Rectal smooth muscle tissue (tissue), 1 donor: ENCODE data around the gene VAV3.

Experiments used
- H3K27ac ChIP-seq: one replicate; pipeline ENCODE4 v1.7.0; 2013; ENCODE audit warnings: low read depth, low read length, inconsistent platforms
- H3K27me3 ChIP-seq: one replicate; pipeline ENCODE4 v1.7.0; 2013; ENCODE audit warnings: low read length; ENCODE audit not compliant: control insufficient read depth, insufficient read depth
- H3K36me3 ChIP-seq: one replicate; pipeline ENCODE4 v1.7.0; 2013; ENCODE audit warnings: low read length; ENCODE audit not compliant: control insufficient read depth, insufficient read depth
- H3K4me1 ChIP-seq: one replicate; pipeline ENCODE4 v1.7.0; 2013; ENCODE audit warnings: low read length; ENCODE audit not compliant: control insufficient read depth, insufficient read depth
- H3K4me3 ChIP-seq: one replicate; pipeline ENCODE4 v1.7.0; 2013; ENCODE audit warnings: low read length
- H3K9ac ChIP-seq: one replicate; pipeline ENCODE4 v1.7.0; 2013; ENCODE audit warnings: low read length

The VAV3 gene

DNA sequence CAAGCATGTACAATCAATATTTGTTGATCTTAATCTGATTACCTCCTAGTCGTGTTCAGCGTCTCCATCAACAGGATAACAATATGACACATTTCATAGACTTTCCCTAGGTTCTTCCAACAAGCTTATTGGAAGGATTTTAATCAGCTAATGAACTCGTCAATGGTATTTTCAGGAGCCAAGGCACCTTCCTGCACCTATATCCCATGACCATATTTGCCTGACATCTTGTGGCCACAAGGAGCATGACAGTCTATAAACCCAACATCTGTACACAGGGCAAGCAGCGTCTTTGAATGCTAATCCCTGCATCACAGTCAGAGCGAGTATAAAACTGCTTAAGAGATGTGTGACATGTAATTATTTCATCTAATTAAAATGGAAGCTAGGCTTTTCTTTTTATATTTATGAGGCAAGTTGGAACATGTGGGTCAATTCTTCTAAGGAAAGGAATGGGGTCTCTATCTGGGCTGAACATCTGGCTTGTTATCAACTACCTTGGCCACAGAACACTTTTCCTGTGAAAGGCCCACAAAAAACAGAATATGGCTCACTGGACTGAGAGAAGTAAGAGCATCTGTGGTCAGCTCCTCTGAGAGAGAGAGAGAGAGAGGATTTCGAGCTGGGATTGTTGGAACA is 435.4 kb downstream of the VAV3 start:
- H3K27me3 ChIP-seq: peaks cover 2% of the 10 kb centered on the region
- H3K4me1 ChIP-seq: no peaks in the 10 kb centered on the region
- peak overlapping the region; percentile 3 for H3K27ac ChIP-seq
- H3K4me3 ChIP-seq: no peak overlapping the region
- no peak overlapping the region for H3K9ac ChIP-seq
- H3K36me3 ChIP-seq: no peaks in the 10 kb centered on the region

DNA sequence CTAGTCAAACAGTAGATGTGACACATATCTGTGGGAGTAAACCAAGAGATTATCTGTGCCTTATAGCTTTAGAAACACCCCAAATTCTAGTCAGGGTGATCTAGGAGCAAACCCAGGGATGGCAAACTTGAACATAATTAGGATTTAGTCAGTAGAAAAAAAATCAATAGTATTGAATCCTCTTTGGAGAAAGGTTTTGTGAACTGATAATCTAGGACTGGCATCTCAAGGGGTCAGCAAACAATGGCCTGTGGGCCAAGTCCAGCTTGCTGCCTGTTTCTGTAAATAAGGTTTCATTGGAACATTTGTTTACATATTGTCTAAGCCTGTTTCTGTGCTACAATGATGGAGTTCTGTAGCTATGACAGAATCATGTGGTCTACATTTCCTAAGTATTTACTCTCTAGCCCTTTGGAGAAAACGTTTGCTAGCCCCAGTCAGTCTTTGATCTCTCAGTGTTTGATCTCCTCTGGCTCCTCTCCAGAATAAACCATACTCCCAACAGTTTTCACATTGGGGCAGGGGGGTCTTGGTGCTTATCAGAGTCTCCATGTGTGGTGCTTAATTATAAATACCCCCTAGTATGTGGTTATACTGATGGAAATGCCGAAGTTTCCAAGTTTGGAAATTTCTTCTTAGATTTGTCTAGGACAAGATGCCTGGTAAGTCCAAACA is 438.3 kb downstream of the VAV3 start:
- peaks cover 2% of the 10 kb centered on the region for H3K27me3 ChIP-seq
- no peak overlapping the region for H3K4me3 ChIP-seq
- no peak overlapping the region for H3K27ac ChIP-seq
- H3K9ac ChIP-seq: no peak overlapping the region
- no peaks in the 10 kb centered on the region for H3K4me1 ChIP-seq
- H3K36me3 ChIP-seq: no peaks in the 10 kb centered on the region

DNA sequence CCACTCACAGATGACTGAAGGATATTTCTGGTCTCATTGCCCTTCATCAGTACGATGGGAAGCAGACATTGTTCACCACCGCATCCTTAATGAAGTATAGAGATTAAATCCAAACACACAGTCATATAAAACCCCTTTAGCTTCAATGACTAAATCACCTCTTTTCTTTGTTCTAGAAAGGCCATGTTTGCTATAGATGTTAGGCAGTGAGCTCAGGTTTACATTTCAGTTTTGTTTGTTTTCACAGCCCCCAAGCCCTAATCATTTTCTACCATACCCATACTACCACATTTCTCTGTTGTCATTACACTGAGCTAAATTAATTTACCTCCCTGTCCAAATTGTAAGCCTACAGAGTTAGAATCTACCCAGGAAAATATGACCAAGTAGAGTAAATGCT is 439.0 kb downstream of the VAV3 start:
- Histone ChIP-seq H3K4me1 (no peaks in the 10 kb centered on the region), H3K4me3 (no peak overlapping the region), H3K36me3 (no peaks in the 10 kb centered on the region), H3K27ac (no peak overlapping the region), H3K9ac (no peak overlapping the region), H3K27me3 (no peaks in the 10 kb centered on the region)

DNA sequence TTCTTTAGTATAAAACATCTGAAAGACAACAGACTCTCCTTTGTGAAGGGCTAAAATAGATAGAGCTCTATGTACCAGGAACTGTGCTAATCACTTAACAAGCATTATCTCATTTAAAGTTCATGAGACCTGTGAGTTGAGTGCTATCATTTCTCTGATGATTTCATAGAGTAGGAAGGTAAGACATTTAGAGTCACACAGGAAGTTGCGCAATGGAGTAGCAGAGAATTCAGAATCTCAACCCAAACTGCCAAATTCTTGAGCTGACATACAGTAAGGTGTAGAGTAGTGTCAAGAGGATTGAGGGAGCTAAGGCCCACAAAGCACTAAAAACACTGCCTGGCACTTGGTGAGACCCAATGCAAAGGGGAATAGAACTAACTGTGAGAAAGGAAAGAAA is 439.8 kb downstream of the VAV3 start:
- H3K9ac ChIP-seq: no peak overlapping the region
- no peaks in the 10 kb centered on the region for H3K4me1 ChIP-seq
- H3K36me3 ChIP-seq: no peaks in the 10 kb centered on the region
- no peaks in the 10 kb centered on the region for H3K27me3 ChIP-seq
- H3K4me3 ChIP-seq: no peak overlapping the region
- no peak overlapping the region for H3K27ac ChIP-seq

DNA sequence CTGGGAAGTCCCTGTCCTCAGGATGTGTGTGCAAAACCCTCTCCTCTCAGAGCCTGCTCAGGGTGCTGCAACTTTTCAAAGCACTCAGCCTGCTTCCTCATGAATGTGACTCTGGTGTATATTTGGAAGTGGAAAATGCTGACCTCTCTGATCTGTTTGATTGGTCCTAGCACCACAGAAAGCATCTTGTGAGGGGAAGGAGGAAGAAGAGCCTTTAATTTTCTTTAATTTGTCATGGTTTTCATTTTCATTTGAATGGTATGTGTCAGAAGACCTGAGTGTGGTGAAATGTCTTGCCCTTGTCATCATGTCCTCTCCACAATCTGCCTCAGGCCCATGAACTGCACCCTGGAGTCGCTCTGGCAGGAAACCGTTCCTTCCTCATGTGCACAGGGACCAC is 440.7 kb downstream of the VAV3 start:
- Histone ChIP-seq H3K27ac (no peak overlapping the region), H3K4me3 (no peak overlapping the region), H3K4me1 (no peaks in the 10 kb centered on the region), H3K9ac (no peak overlapping the region), H3K27me3 (no peaks in the 10 kb centered on the region), H3K36me3 (no peaks in the 10 kb centered on the region)

DNA sequence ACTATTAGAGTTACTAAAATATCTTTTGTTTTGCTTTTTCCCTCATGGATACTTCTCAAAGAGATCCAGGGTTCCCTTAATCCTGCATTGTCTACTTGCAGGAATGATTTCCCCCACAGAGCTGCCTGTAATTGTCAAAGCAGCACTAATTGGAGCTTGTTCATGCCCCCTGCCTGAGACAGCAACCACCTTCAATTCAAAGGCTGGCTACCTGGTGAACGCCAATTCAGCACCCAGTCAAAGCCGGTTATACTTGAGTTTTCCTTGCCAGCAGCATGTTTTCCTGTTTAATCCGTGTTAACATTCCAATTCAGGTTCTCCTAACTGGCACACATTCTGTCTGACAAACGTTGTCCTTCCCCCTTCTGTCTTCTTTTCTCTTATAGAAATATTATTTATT is 441.2 kb downstream of the VAV3 start:
- no peak overlapping the region for H3K4me3 ChIP-seq
- H3K9ac ChIP-seq: no peak overlapping the region
- no peaks in the 10 kb centered on the region for H3K27me3 ChIP-seq
- H3K36me3 ChIP-seq: no peaks in the 10 kb centered on the region
- no peaks in the 10 kb centered on the region for H3K4me1 ChIP-seq
- H3K27ac ChIP-seq: no peak overlapping the region

DNA sequence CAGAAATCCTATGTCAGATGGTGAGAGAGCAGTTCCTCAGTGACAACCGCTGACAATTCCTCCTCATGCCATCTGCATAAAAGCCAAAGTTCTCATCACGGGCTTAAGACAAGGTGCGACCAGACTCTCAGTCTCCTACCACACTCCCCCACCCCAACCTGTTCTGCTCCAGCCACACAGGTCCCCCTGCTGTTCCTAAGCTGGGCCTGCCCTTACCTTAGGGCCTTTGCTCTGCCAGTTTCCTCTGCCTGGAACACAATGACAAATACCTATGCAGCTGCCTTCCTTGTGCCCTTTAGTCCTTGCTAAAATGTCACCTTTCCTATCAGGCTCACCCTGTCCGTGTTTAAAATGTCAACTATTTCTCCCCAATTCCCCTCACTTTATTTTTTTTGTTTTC is 441.9 kb downstream of the VAV3 start:
- Histone ChIP-seq H3K4me3 (no peak overlapping the region), H3K27ac (no peak overlapping the region), H3K9ac (no peak overlapping the region), H3K36me3 (no peaks in the 10 kb centered on the region), H3K4me1 (no peaks in the 10 kb centered on the region), H3K27me3 (no peaks in the 10 kb centered on the region)
